Lower lobe of right lung (tissue), 2 donors: ENCODE measurements around the gene RELB. TPM values are rescaled to one million over a fixed set of nuclear protein-coding genes. Genes with fewer than 3 reads are reported as not detected.

Experiments
- ATAC-seq, 2 donors: fragments of 200-7000 bp; cut with Tn5 transposase; one replicate each; pipeline ENCODE4 v1.9.1; 2020 to 2022; ENCODE audit warnings: mild to moderate bottlenecking in 2 of 2, moderate library complexity in 2 of 2
- DNase-seq: peaks from one replicate; pipeline ENCODE4 v3.0.0-alpha.2; 2020
- H3K27ac ChIP-seq: fragments of 200-600 bp; one replicate; pipeline ENCODE4 v1.8.0; 2022
- H3K27me3 ChIP-seq: fragments of 200-600 bp; one replicate; pipeline ENCODE4 v1.8.0; 2022; ENCODE audit warnings: low read depth
- H3K36me3 ChIP-seq: fragments of 200-600 bp; one replicate; pipeline ENCODE4 v1.8.0; 2022; ENCODE audit warnings: mild to moderate bottlenecking
- H3K4me1 ChIP-seq: fragments of 200-600 bp; one replicate; pipeline ENCODE4 v1.8.0; 2022
- H3K4me3 ChIP-seq: fragments of 200-600 bp; one replicate; pipeline ENCODE4 v1.8.0; 2022; ENCODE audit warnings: mild to moderate bottlenecking
- H3K9me3 ChIP-seq: fragments of 200-600 bp; one replicate; pipeline ENCODE4 v1.8.0; 2022
- intact Hi-C: fragments of 100-400 bp; cut with DNase I; formaldehyde crosslinking; loops from one replicate; pipeline ENCODE4 v1.11.0; 2022
- long read RNA-seq: library from polyadenylated mRNA; unstranded; transcript quantifications from one replicate; pipeline ENCODE4 v2.0.0, GENCODE V29; 2021
- total RNA-seq: library from RNA; stranded (reverse); fragmentation: NEBNext Ultra II Directional; extraction: Animal tissue kit (Norgen Biotek cat#: 25700); gene quantifications from one replicate; pipeline ENCODE4 v1.2.1, GENCODE V29; 2021
- TF ChIP-seq, protein P1 (sequence below): fragments of 200-600 bp; IDR thresholded peaks from one replicate; pipeline ENCODE4 v1.8.0; 2022; ENCODE audit warnings: antibody characterized with exemption, mild to moderate bottlenecking
- donor health status: DM: no; HTN: yes; CAD: no; lungs with severe emphysema.

Gene RELB, protein sequence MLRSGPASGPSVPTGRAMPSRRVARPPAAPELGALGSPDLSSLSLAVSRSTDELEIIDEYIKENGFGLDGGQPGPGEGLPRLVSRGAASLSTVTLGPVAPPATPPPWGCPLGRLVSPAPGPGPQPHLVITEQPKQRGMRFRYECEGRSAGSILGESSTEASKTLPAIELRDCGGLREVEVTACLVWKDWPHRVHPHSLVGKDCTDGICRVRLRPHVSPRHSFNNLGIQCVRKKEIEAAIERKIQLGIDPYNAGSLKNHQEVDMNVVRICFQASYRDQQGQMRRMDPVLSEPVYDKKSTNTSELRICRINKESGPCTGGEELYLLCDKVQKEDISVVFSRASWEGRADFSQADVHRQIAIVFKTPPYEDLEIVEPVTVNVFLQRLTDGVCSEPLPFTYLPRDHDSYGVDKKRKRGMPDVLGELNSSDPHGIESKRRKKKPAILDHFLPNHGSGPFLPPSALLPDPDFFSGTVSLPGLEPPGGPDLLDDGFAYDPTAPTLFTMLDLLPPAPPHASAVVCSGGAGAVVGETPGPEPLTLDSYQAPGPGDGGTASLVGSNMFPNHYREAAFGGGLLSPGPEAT
- total RNA-seq, result 12.2 TPM
- long read RNA-seq, transcript RELB-202 (11 exons, 2,219 nt), result major isoform, 10 of 17 reads
- long read RNA-seq, partial matches to known transcripts, result 4 of 17 reads
- long read RNA-seq, other reads (novel, unspliced or antisense), result 3 of 17 reads

DNA sequence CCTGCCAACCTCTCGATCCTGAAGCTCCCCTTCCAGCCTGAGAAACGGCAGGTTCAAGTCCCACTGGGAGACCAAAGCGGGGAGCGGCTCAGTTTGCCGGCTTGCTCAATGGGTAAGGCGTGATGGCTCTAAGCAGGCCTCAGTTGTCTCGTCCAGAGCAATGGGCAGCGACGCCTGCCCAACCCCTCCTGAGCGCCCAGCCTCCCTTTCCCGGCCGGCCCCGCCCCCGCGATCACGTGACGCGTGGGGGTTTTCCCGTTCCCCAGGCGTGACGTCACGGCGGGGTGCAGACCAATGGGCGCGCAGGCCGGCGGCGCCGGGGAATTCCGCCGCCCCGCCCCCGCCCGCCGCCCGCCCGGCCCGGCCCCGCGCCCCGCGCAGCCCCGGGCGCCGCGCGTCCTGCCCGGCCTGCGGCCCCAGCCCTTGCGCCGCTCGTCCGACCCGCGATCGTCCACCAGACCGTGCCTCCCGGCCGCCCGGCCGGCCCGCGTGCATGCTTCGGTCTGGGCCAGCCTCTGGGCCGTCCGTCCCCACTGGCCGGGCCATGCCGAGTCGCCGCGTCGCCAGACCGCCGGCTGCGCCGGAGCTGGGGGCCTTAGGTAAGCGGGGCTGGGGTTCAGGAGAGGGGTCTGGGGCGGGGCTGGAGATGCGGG is at the start of gene RELB:
RELB (plus strand) TSS at position 378 of the 653 bp plus-strand sequence; CDS start at position 494, 116 bp downstream.
- no peaks in the 10 kb centered on the region for H3K27me3 ChIP-seq
- TF ChIP-seq, protein P1, sequence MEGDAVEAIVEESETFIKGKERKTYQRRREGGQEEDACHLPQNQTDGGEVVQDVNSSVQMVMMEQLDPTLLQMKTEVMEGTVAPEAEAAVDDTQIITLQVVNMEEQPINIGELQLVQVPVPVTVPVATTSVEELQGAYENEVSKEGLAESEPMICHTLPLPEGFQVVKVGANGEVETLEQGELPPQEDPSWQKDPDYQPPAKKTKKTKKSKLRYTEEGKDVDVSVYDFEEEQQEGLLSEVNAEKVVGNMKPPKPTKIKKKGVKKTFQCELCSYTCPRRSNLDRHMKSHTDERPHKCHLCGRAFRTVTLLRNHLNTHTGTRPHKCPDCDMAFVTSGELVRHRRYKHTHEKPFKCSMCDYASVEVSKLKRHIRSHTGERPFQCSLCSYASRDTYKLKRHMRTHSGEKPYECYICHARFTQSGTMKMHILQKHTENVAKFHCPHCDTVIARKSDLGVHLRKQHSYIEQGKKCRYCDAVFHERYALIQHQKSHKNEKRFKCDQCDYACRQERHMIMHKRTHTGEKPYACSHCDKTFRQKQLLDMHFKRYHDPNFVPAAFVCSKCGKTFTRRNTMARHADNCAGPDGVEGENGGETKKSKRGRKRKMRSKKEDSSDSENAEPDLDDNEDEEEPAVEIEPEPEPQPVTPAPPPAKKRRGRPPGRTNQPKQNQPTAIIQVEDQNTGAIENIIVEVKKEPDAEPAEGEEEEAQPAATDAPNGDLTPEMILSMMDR, result no peak
- intact Hi-C loops, result no loop called here
- peak within 1 kb of the TSS; percentile 72 for H3K4me3 ChIP-seq
- peak within 1 kb of the TSS; percentile 93 for H3K27ac ChIP-seq
- DNase-seq, result peak; percentile 95
- peak; percentile 77 to 79 for ATAC-seq
- H3K36me3 ChIP-seq, result peaks cover 10% of the 10 kb centered on the region
- no peaks in the 10 kb centered on the region for H3K9me3 ChIP-seq
- peaks cover 13% of the 10 kb centered on the region for H3K4me1 ChIP-seq

DNA sequence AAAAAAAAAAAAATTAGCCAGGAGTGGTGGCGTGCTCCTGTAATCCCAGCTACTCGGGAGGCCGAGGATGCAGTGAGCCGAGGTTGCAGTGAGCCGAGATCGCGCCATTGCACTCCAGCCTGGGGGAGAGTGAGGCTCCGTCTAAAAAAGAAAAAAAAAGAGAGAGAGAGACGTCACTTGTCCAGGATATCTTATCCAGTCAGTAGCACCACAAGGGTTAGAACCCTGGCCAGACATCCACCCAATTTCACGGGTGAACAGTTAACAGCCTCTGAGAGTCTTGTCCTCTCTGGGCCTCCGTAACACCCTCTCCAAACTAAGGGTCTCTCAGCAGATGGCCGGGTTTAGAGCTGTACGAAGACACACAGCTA is 47.0 kb upstream of the RELB start:
- no peaks in the 10 kb centered on the region for H3K27me3 ChIP-seq
- H3K27ac ChIP-seq, result peak overlapping the region; percentile 90
- H3K36me3 ChIP-seq, result peaks cover 16% of the 10 kb centered on the region
- TF ChIP-seq, protein P1, result no peak
- intact Hi-C loops, result no loop called here
- H3K4me3 ChIP-seq, result peak overlapping the region; percentile 85
- DNase-seq (no peak), ATAC-seq (no peak)
- no peaks in the 10 kb centered on the region for H3K9me3 ChIP-seq
- peaks cover 42% of the 10 kb centered on the region for H3K4me1 ChIP-seq

DNA sequence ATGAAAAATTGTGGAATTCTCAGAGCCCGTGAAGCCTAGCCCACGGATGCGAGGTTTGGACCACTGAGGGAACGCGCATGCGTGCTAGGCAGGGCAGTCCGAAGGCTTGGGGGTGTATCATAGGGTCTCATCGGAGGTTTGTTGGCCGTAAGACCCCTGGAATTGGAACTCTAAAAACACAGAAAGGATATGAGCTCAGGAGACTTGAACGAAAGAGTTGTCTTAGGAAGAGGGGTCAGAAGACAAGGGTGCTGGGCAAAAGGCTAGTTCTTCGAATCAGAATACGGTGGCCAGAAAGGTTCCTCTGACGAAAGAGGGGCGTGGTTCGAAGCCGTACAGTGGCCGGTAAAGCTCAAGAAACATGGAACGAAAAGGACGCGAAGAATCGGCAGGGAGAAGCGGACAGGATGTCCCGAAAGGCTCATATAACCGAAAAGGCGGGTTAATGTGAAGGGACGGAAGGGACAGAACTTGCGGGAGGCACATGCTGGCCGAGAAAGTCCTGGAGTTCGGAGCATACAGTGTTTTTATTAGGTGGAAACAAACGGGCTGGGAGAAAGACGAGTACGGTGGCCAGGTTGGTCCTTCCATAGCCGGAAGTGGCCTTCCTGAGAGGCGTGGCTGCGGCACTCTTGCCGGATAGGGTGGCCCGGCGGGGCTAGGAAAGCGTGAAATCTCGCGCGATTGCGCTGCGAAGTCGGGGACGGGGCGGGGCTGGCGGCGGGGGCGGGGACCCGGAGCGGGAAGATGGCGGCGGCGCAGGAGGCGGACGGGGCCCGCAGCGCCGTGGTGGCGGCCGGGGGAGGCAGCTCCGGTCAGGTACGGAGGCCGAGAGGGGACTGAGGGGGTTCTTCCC is 46.4 kb upstream of the RELB start, which contains the start of gene CLPTM1:
CLPTM1 (plus strand) TSS at position 732 of the 856 bp plus-strand sequence; CDS start at position 748, 16 bp downstream.
- DNase-seq (peak; percentile 98), ATAC-seq (peak; percentile 98)

DNA sequence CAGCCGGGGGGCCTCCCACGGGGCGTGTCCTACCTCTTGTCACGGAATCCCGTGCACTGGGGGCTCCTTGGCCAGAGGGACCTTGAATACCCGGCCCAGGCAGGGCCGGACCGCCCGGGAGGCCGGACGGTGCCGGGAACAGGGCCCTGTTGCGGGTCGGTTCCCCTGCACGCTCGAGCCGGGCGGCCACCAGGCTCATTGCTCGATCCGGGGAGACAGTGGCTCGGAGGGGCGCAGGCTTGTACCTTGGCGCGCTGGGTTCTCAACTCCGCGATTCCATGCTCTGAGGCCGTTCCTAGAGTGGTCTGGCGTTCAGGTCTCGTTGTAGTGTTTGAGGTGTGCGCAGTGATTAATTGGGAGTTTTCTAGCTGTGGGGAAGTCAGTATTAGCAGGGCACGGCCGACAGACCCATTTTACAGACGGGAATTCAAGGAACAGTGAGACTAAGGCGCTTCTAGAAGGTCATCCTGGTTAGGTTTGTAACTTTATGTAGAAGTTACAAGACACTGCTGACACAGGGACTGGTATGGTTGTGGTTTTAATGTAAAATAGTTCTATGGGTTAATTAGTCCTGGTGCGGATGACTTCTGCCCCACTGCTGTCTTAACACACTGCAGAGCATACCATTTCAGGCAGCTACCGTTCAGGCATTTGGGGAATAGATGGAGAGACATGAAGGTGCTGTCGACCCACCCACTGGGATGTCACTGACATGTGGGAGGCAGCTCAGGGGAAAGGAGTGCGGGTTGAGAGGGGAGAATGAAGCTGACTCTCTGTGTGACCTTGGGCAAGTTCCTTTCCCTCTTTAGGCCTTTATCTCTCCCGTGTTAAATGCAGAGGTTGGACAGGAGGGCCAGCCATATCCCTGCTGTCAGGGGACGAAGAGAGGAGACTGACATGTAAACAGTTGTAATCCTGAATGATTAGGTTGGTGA is 45.5 kb upstream of the RELB start:
- peak overlapping the region; percentile 90 for H3K27ac ChIP-seq
- intact Hi-C loops, result no loop called here
- ATAC-seq, result peak in 1 of 2 donors; percentile 48

More for the DNA sequence above, 46.4 kb upstream of the RELB start, which contains the start of gene CLPTM1:
- intact Hi-C loops, result no loop called here
- Histone ChIP-seq H3K4me3 (peak within 1 kb of the TSS; percentile 85), H3K9me3 (no peaks in the 10 kb centered on the region), H3K27ac (peak within 1 kb of the TSS; percentile 90), H3K27me3 (no peaks in the 10 kb centered on the region), H3K36me3 (peaks cover 10% of the 10 kb centered on the region), H3K4me1 (peaks cover 42% of the 10 kb centered on the region)
- TF ChIP-seq, protein P1, result no peak

More for the DNA sequence above, 45.5 kb upstream of the RELB start:
- Histone ChIP-seq H3K27me3 (no peaks in the 10 kb centered on the region), H3K9me3 (no peaks in the 10 kb centered on the region), H3K4me1 (peaks cover 42% of the 10 kb centered on the region), H3K36me3 (peaks cover 7% of the 10 kb centered on the region), H3K4me3 (peak overlapping the region; percentile 85)
- DNase-seq, result no peak
- TF ChIP-seq, protein P1, result no peak
